ENCODE data around the gene ACR.

DNA sequence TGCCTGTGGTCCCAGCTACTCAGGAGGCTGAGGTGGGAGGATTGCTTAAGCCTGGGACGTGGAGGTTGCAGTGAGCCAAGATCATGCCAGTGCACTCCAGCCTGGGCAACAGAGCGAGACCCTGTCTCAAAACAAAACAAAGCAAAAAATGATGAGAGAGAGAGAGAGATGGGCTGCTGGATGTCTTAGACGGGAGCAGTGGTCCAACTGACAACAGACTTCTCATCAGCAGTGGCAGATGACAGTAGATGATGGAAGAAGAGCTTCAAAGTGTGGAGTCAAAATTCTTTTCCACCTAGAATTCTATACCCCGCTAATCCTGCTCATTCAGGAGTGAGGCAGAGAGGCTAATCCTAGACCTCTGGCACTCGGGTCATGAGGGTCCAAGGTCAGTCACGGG lies 29.0 kb upstream of the ACR start:
- TF ChIP-seq, protein P1, sequence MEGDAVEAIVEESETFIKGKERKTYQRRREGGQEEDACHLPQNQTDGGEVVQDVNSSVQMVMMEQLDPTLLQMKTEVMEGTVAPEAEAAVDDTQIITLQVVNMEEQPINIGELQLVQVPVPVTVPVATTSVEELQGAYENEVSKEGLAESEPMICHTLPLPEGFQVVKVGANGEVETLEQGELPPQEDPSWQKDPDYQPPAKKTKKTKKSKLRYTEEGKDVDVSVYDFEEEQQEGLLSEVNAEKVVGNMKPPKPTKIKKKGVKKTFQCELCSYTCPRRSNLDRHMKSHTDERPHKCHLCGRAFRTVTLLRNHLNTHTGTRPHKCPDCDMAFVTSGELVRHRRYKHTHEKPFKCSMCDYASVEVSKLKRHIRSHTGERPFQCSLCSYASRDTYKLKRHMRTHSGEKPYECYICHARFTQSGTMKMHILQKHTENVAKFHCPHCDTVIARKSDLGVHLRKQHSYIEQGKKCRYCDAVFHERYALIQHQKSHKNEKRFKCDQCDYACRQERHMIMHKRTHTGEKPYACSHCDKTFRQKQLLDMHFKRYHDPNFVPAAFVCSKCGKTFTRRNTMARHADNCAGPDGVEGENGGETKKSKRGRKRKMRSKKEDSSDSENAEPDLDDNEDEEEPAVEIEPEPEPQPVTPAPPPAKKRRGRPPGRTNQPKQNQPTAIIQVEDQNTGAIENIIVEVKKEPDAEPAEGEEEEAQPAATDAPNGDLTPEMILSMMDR (conservative IDR thresholded peaks at IDR 0.05; ENCODE audit: low read depth, low read length) = no peak
- TF ChIP-seq EZH2 (IDR thresholded peaks at IDR 0.05; ENCODE audit: borderline replicate concordance, low read depth, low read length, poor library complexity, severe bottlenecking) = no peak
